PC-9 (cell line): ENCODE results near the gene ANKRD33. TPM values are rescaled to one million over a fixed set of nuclear protein-coding genes. Genes with fewer than 3 reads are reported as not detected.

Source experiments
- BruUV-seq: library from RNA; stranded (reverse); fragments of 400-500 nt; replicated peaks from 2 replicates; lab custom pipeline; 2021; lab: Mats Ljungman, UMichigan
- CTCF ChIA-PET: fragments of 300-600 bp; sonication (Branson Sonifier 250); formaldehyde crosslinking; loops from one replicate; lab custom pipeline; 2022; ENCODE audit warnings: antibody characterized with exemption; lab: Charles Lee
- POLR2A ChIA-PET: fragments of 300-600 bp; sonication (Branson Sonifier 250); formaldehyde crosslinking; loops from one replicate; lab custom pipeline; 2022; ENCODE audit warnings: antibody characterized with exemption; ENCODE audit not compliant: unreplicated experiment; lab: Charles Lee
- DNase-seq, 2 experiments: peaks; one replicate each; pipeline versions ENCODE4 v3.0.0 to v3.0.0-alpha.2; 2015 to 2022; ENCODE audit warnings: mixed read lengths in 1 of 2
- H2AFZ ChIP-seq: fragments of 200-600 bp; sonication (generic); 2 replicates; pipeline ENCODE4 v1.8.1; 2017; ENCODE audit warnings: antibody characterized with exemption
- H3F3A ChIP-seq: fragments of 200-600 bp; sonication (generic); 2 replicates; pipeline ENCODE4 v1.8.1; 2017; ENCODE audit warnings: antibody characterized with exemption, mild to moderate bottlenecking, low read depth; ENCODE audit not compliant: insufficient read depth
- H3K27ac ChIP-seq: fragments of 200-600 bp; sonication (generic); 2 replicates; pipeline ENCODE4 v1.6.1; 2016; ENCODE audit warnings: mixed run types
- H3K27me3 ChIP-seq: fragments of 200-600 bp; sonication (generic); 2 replicates; pipeline ENCODE4 v1.6.1; 2016; ENCODE audit warnings: low read depth, mixed run types; ENCODE audit not compliant: insufficient read depth
- H3K36me3 ChIP-seq: fragments of 200-600 bp; sonication (generic); 2 replicates; pipeline ENCODE4 v1.6.1; 2016; ENCODE audit warnings: low read depth, mixed run types
- H3K4me1 ChIP-seq: fragments of 200-600 bp; sonication (generic); replicated peaks from 2 replicates; pipeline ENCODE4 v1.6.1; 2016; ENCODE audit warnings: mixed run types; ENCODE audit not compliant: insufficient read depth
- H3K4me2 ChIP-seq: fragments of 200-600 bp; sonication (generic); 2 replicates; pipeline ENCODE4 v1.6.1; 2017; ENCODE audit warnings: mixed run types
- H3K4me3 ChIP-seq: fragments of 200-600 bp; sonication (generic); 2 replicates; pipeline ENCODE4 v1.6.1; 2016; ENCODE audit warnings: mixed run types
- H3K79me2 ChIP-seq: fragments of 200-600 bp; sonication (generic); 2 replicates; pipeline ENCODE4 v1.6.1; 2017; ENCODE audit warnings: low read depth, mixed run types
- H3K9me2 ChIP-seq: fragments of 200-600 bp; sonication (generic); 2 replicates; pipeline ENCODE4 v1.8.1; 2017; ENCODE audit warnings: mild to moderate bottlenecking; ENCODE audit not compliant: insufficient read depth
- H3K9me3 ChIP-seq: fragments of 200-600 bp; sonication (generic); 2 replicates; pipeline ENCODE4 v1.8.1; 2016; ENCODE audit warnings: low read depth; ENCODE audit not compliant: insufficient read depth
- H4K20me1 ChIP-seq: fragments of 200-600 bp; sonication (generic); 2 replicates; pipeline ENCODE4 v1.8.1; 2017; ENCODE audit not compliant: insufficient read depth
- EZH2 ChIP-seq: fragments of 200-600 bp; sonication (generic); IDR thresholded peaks from 2 replicates; pipeline ENCODE4 v1.8.0; 2017; ENCODE audit warnings: antibody characterized with exemption, low read depth
- intact Hi-C: fragments of 100-400 bp; cut with micrococcal nuclease; formaldehyde crosslinking; loops from one replicate; pipeline ENCODE4 v1.10.0; 2022; ENCODE audit not compliant: unreplicated experiment
- total RNA-seq: library from RNA; stranded (reverse); gene quantifications from 2 replicates; pipeline ENCODE4 v1.2.3, GENCODE V29; 2021
- TF ChIP-seq, protein P1 (sequence below): fragments of 200-600 bp; sonication (generic); conservative IDR thresholded peaks from 2 replicates; pipeline ENCODE4 v1.6.1; 2017; ENCODE audit warnings: mixed run types, antibody characterized with exemption, mild to moderate bottlenecking, moderate library complexity

ANKRD33 gene
- total RNA-seq, 1 experiment from 2014 or later: not detected

GRCh38 chr12:51870504-51870903, 17.4 kb upstream of the ANKRD33 start:
- TF ChIP-seq EZH2: no peak
- TF ChIP-seq, protein P1, sequence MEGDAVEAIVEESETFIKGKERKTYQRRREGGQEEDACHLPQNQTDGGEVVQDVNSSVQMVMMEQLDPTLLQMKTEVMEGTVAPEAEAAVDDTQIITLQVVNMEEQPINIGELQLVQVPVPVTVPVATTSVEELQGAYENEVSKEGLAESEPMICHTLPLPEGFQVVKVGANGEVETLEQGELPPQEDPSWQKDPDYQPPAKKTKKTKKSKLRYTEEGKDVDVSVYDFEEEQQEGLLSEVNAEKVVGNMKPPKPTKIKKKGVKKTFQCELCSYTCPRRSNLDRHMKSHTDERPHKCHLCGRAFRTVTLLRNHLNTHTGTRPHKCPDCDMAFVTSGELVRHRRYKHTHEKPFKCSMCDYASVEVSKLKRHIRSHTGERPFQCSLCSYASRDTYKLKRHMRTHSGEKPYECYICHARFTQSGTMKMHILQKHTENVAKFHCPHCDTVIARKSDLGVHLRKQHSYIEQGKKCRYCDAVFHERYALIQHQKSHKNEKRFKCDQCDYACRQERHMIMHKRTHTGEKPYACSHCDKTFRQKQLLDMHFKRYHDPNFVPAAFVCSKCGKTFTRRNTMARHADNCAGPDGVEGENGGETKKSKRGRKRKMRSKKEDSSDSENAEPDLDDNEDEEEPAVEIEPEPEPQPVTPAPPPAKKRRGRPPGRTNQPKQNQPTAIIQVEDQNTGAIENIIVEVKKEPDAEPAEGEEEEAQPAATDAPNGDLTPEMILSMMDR: no peak
- Histone ChIP-seq H3K27ac (no peak overlapping the region), H3F3A (no peaks in the 10 kb centered on the region), H3K79me2 (no peaks in the 10 kb centered on the region), H2AFZ (no peak overlapping the region), H3K36me3 (no peaks in the 10 kb centered on the region), H3K4me2 (no peak overlapping the region), H3K9me3 (no peaks in the 10 kb centered on the region), H3K27me3 (peaks cover 90% of the 10 kb centered on the region), H3K4me1 (no peaks in the 10 kb centered on the region), H3K4me3 (no peak overlapping the region), H3K9me2 (no peaks in the 10 kb centered on the region), H4K20me1 (no peaks in the 10 kb centered on the region)
- BruUV-seq: no TSS peak
- intact Hi-C loops: no loop called here
- POLR2A ChIA-PET: no interaction called here
- DNase-seq: no peak
- CTCF ChIA-PET: no interaction called here

- no peaks in the 10 kb centered on the region for H3K9me3 ChIP-seq
- intact Hi-C loops: no loop called here
- CTCF ChIA-PET: no interaction called here
Measured at GRCh38 chr12:51871126-51871525, 16.8 kb upstream of the ANKRD33 start.

DNA sequence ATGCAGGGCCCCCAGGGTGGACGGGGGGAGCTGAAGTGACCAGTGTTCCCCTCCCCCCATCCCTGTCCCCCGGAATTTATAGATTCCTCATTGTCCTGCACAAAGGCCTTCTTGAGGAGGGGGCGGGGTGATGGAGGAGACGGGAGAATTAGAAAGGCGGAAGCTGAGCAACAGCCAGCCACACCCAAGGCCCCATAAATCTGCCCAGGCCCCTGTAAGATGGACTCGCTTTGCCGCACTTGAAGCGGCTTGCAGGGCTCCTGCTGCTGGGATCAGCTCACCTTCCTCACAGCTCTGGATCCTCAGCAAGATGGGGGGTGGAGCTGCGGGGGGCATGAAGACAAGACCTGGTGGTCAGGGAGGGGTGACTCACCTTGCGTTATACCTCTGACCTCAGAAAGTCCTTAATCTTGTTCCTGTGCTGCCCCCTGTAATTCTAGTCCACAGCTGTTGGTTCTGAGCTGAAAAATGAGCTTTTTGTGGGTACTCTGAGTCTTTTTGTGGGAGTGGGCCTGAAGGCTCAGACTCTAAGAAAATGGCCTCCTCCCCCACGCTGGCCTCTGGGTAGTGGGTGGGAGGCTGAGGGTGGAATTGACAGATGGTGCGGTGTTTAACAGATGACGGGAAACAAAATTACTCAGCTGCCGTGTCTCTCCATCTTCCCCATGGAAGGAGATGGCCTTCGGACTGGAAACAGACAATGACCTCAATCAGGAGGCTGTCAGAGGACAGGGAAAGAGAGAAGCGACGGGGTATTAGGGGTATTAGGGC, 15.8 kb upstream of the ANKRD33 start:
- H3K79me2 ChIP-seq: no peaks in the 10 kb centered on the region
- TF ChIP-seq, protein P1: no peak
- no peak for TF ChIP-seq EZH2
- H3K27me3 ChIP-seq: peaks cover 86% of the 10 kb centered on the region
- DNase-seq: no peak
- H3K4me3 ChIP-seq: no peak overlapping the region
- H3F3A ChIP-seq: no peaks in the 10 kb centered on the region
- intact Hi-C loops: no loop called here
- no peak overlapping the region for H3K4me2 ChIP-seq
- H2AFZ ChIP-seq: no peak overlapping the region
- no peaks in the 10 kb centered on the region for H3K36me3 ChIP-seq
- ChIA-PET CTCF (interaction anchor here (0.6 kb wide), 1 partner anchor 52 kb away, joined by 5 read pairs; no protein-coding TSS in a partner anchor), POLR2A (no interaction called here)
- H3K9me3 ChIP-seq: no peaks in the 10 kb centered on the region
- H3K4me1 ChIP-seq: no peaks in the 10 kb centered on the region
- no peaks in the 10 kb centered on the region for H3K9me2 ChIP-seq
- no TSS peak for BruUV-seq
- no peaks in the 10 kb centered on the region for H4K20me1 ChIP-seq
- H3K27ac ChIP-seq: no peak overlapping the region

More at GRCh38 chr12:51871126-51871525, 16.8 kb upstream of the ANKRD33 start:
- Histone ChIP-seq H2AFZ (no peak overlapping the region), H3K27me3 (peaks cover 84% of the 10 kb centered on the region), H3K36me3 (no peaks in the 10 kb centered on the region), H3F3A (no peaks in the 10 kb centered on the region), H4K20me1 (no peaks in the 10 kb centered on the region), H3K9me2 (no peaks in the 10 kb centered on the region), H3K79me2 (no peaks in the 10 kb centered on the region), H3K4me1 (no peaks in the 10 kb centered on the region), H3K4me3 (no peak overlapping the region), H3K27ac (no peak overlapping the region), H3K4me2 (no peak overlapping the region)
- BruUV-seq: no TSS peak
- no peak for DNase-seq
- POLR2A ChIA-PET: no interaction called here
- no peak for TF ChIP-seq EZH2
- TF ChIP-seq, protein P1: no peak
